ENCODE measurements around the gene CAMTA1.

Gene CAMTA1

DNA sequence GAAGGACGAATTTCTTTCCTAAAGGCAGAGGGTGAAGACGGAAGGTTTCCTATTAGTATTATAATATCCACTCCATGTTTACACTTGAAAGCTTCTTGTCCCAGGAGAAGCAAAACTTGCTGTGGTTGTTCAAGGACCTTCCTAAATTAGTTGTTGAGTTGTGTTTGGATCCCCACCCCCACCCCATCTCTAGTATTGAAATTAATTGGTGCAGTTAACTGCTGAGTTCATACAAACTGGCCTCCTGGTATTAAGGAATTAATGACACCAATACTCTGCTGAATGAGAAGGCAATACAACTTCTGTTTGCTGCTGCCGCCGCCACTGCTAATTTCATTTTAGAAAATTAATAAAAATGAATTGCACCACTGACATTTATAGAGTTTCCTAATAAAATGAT lies 308.8 kb downstream of the CAMTA1 start:
- no peak for DNase-seq

DNA sequence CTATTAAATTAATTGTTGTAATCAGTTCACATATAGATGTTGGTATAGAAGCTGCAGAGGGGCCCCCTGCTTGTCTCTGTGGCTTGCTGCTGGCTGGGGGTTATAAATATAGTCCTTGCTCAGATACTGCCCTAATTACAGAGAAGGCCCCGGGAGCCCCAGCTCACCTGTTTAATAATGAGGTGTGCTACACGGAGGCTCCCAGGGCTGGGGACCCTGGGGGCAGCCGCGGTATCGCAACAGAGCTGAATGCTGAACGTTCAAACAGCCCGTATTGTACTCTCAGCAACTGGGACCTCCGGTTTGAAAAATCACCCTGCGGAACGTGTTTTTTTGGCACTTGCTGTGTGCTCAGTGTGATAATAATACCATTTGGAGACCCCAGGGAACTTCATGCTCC lies 309.3 kb downstream of the CAMTA1 start:
- no peak for DNase-seq

DNA sequence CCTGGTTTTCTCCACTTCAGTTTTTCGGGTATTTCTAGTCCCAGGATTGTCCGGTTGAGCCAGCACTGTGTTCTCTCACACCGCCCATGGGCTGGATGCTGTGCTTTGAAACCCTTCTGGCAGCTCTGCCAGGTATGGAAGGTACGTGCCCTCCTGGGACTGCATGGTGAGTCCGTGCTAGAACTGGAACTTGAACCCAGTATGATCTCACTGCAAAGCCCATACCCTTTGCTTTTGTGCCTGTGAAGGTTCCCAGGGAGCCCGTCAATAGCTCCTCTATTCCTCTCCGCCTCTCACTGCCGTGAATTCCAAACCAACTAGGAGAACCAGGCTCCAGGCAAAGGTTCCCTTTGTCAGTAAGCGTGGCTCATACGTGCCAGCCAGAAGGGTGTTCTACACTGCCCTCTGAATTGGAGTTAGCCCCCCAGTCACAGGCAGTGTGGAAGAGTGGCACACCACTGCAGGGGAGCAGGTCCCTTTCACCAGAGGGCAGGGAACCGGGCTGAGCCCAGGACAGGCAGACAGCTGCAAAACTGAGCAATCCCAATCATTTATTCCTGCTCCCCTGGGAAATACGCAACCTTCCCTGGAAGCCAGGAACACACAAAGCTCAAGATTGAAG lies 310.2 kb downstream of the CAMTA1 start:
- DNase-seq = no peak

DNA sequence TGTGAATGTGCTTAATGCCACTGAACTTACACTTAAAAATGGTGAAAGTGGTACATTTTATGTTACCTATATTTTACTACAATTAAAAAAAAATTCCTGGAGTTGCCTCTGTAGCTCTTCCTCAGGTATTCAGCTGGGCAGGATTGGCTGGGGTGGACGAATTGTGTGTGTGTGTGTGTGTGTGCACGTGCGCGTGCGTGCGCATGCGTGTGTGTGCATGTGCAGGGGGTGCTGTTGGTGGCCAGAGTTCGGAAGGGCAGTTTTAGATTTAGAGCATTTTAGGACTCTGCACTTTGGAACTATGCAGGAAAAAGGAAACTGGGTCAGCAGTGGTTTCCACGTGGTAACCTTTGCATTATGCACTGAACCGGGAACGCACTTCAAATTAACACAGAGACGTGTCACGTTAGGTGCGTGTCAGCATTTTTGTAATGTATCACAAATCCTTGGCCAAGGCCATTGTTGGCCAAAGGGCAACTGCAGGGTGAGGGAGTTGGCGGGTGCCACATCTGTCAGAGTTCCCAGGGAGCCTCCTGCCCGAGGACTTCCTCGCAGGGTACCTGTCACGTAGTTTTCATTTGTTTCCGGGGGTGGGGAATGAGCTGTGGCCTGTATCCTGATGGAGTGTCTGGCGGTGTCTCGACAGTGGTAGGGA lies 312.8 kb downstream of the CAMTA1 start:
- DNase-seq = no peak

DNA sequence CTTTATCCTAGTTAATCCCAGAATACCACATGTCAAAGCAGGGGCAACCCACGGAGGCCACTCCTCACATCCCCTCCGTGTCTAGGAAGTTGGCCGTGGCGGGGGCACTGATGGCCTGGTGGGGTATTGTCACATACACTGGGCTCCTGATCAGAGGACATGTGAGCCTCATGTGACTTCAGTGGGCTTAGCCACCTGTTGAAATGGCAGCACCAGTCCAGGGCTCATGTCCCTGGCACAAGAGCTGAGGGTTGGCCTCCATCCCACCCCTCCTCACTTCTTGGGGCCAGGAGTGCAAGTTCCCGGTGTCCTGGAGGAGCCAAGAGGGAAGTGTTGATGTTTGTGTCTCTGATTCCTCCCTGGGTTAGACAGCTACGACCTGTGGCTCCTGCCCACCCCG lies 313.4 kb downstream of the CAMTA1 start:
- no peak for DNase-seq

DNA sequence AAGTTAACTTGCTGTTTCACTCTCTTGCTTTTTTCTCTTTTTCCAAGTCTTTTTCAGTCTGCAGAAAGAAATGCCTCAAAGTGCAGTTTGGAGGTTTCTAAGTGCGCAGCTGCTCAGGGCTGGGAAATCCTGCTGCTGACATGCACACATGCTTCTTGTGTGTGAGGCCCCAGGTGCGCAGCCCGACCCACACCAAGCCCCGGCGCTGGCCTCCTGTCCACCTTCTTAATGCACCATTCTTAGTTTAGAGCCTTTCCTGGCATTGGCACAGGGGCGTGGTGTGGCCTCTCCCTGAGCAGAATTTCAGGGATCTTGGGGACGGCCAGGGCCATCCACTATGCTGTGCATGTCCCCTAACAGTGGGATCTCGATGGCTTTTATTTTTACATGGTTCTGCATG lies 315.2 kb downstream of the CAMTA1 start:
- DNase-seq = no peak

DNA sequence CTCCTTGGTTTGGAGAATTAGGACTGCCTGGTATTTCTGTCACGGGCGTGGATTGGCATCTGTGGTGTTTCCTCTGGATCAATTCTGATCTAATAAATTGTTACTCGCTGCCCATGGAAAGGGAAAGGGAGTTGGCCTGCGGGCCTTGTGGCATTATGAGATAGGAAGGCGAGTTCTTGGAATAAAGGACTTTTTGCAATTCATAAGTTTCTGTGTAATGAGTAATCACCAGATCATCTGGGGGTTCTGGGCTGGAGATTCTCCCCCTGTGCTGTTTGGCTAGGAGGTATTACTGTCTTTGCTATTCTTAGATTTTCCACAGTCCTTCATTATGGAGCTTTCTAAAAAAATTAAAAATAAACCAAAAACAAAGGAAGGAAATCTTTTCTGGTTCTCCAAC lies 315.9 kb downstream of the CAMTA1 start:
- no peak for DNase-seq

DNA sequence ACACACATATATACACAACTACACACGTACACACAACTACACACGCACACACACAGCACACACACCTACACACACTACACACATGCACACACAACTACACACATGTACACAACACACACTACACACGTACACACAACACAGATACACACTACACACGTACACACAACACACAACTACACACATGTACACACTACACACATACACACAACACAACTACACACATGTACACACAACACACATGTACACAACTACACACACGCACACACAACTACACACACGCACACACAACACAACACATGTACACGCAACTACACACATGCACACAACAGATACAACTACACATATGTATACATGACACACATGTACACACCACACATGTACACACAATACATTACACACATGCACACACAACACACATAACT lies 318.1 kb downstream of the CAMTA1 start:
- DNase-seq = no peak

DNA sequence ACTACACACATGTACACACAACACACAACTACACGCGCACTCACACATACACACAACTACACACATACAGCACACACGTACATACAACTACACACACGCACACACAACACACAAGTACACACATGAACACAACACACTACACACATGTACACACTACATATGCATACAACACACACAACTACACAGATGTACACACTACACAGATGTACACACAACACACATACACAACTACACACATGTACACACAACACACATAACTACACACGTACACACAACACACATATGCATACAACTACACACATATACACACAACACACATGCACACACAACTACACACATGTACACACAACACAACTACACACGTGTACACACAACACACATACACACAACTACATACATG lies 318.6 kb downstream of the CAMTA1 start:
- DNase-seq = no peak

DNA sequence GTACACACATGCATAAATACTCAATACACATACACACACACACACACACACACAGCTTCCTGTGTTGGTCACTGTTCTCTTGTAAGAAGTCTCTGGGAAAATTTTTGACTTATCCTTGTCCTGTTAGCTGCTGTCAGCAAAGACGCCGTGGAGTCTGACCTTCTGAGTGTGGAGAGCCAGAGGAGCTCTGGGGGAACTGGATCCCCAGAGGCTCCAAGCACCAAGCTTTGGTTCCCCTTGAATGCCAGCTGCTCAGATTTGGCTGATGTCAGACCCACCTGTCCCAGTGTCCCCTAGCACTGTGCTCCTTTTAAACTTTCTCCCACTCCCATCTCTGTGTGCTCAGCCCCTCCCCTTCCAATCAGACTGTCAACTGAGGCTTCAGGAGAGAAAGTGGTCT lies 319.1 kb downstream of the CAMTA1 start:
- DNase-seq = no peak

DNA sequence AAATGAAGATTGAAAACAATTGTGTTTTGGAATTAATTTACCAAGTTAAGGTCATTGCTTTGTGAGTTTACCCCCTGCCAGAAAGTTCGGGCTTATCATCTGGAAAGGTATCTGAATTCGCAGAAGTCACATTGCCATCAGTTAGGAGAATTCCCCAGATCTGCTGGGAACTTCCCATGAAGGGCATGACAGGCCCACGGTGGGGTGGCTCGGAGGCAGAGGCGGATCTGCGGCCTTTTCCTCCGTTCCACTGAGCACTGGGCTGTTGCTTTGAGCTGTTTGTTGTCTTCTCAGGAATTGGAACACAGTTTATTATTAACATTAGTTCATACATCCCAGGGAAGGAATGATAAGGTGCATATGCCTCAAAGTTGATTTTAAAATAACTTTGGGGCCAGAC lies 320.0 kb downstream of the CAMTA1 start:
- no peak for DNase-seq

DNA sequence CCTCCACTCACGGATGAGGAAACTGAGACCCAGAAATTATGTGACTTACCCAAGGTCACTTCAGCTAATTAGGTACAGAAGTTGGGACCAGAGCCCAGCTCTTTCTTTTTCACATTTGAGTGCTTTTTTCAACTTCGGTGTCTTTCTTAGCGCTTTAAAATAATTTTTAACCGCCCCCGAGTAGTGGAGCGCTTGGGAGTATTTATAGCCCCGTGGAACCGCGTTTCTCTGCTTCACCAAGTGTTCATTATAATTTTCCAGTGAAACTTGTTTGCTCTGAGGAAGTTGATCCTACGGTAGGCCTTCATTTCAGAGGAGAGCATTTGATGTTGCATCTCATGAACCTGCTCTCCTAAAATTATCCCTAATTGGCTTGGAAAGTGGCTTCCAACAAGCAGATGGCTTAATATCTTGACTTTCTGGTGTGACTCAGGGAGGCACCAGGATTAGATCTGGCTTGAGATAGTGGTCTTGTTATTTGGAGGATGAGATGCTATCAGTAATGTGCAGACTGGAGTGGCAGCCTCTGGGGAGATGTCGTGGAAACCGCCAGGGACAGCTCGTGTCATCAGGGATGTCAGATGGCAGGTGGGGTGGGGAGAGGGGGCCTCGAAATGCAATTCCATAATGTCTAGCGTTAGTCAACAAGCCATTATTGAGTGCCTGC lies 321.3 kb downstream of the CAMTA1 start:
- no peak for DNase-seq

DNA sequence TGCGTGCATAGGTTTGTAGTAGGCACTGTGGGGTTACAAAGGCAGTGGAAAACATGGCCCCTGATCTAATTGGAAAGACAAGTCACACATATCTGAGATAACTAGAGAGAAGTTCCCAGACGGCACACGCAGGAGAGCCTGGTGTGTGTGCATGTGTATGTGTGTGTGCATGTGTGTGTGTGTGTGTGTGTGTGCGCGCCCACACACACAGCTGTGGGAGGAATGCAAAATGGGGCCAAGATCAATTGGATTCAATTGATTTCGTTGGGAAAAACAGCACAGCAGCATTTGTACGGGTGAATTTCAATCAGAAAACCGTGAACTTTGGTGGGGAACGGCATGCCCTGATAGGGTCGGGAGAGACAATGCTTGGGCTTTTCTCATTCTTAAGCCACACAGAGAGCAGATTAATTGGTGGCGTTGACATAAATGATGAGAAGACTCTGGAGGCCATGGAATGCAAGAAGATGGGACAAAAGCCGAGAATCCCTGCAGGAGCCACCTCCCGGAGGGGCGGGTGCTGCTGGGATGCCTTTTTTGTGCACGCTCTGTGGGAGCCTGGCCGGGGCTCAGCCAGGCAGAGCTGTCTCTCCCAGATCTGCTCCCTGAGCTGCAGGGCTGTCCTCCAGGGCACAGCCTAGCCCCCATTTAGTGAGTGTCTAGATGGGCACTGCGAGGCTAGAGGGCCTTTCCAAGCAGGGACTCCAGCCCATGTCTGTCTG lies 322.0 kb downstream of the CAMTA1 start:
- no peak for DNase-seq

DNA sequence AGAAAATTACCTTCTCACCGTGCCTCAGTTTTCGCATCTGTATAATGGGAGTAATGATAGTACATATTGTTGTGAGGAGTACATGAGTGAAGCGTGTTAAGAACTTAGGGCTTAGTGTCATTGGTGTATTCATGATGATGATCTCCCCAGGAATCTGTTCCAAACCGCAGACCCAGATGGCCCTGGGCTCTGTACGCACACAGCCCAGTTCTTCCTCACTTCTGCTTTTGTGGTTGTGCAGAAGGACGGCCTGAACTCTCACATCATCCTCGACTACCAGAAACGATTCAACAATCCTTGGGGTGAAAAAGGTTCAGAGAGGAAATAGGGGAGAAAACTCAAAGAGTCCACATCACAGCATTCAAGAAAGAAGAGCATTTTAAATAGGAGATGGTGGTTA lies 323.0 kb downstream of the CAMTA1 start:
- peak; percentile 33 for DNase-seq

DNA sequence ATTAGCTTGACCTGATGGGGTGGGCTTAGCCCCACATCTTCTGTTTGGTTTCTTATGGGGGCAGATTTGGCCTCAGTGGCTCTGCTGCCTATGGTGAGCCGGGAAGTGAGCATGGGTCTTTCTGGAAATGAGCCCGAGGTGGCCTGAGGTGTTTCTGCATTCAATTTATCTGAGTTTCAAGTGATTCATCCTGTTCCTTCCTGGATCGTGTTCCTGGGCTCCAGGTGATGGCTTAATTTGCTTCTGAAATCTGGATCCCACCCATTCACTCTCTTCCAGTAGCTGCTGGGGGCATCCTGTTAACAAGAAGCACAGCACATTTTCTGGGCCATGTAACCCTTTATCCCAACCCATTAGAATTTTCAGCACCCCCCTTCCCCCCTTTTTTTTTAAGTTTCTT lies 324.6 kb downstream of the CAMTA1 start:
- no peak for DNase-seq

DNA sequence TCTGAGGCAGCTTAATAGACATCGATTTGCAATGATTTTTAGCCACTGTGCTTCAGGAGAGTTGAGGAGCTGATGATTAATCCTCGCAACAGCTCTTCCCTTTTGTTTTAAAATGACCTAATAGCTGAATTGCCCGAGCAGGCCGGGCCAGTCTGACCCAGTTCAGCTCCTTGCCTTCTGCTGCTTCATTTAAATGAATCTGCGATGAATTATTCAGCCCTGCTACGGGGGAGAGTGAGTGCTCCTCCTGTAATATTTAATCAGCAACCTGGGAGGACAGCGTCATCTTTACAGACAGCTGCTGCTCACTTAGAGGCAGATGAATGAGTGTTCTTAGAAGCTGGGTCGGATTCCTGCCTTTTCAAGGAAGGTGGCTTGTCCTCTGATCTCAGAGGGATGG lies 325.1 kb downstream of the CAMTA1 start:
- DNase-seq = no peak

DNA sequence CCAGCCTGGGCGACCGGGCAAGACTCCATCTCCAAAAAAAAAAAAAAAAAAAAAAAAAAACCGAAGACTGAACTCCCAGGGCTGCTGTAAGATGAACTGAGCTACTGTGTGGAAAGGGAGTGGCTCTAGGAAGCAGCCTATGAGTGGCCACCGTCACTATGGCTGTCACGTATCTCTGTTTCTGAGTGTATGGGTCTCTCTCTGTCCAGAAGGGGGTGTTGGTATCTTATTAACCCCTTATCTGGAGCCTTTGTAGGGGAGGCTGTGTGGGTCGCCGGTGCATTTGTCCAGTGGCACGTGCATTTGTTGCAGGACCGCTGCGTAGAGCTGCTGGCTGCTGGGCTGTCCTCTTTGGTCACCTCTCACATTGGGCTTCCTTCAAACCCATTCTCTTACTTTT lies 326.6 kb downstream of the CAMTA1 start:
- DNase-seq = no peak

DNA sequence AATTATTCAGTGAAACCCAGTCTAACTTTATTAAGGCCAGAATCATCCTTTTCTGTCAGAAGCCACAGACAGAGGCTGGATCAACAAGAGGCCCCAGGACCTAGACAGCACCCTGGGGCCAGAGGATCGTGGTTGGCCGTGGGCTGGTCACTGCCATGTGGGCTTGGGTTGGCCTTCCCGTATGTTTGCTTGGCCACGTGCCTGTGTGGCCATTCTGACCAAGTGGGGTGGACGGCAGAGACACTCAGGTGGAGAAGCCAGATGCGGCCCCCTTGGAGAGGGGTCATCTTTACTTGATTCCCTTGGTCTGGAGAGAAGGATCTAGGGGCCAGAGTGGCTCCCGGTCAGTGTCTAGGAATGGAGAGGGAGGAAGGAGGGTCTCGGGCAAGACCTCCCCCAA lies 327.9 kb downstream of the CAMTA1 start:
- DNase-seq = no peak

DNA sequence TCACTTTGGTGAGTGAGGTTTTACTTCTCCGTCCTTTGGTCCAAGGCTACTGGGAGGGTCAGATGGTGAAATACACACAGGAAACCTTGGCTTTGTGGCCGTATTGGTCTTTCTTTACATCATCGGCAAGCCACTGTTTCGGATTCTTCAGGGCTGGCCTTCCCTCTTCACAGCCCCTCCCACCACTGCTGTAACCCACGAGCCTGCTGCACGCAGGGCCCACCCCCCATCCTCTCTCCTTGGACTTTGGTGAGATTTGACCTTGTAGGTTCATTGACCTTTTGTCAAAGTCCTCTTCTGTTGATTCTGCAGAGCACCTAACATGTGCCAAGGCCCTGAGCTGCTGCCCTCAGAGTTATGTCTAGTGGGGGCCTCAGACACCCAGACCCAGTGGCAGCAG lies 328.6 kb downstream of the CAMTA1 start:
- DNase-seq = no peak

DNA sequence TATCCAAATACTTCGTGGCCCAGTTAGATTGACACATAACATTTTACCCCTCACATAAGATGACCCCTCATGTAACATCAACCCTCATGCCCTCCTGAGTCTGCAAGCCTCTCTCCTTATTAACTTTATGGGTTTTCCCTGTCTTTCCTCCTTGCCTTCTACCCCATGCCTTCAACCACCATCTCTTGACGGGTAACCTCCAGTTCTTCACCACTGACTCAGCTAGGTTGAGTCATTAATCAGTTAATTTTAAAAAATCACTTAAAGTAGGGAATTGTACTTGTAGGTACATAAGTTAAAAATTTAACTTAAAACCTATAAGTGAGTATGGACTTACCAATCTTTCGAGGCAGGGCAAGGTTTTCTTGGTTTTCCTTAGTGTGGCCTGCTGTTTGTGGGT lies 330.7 kb downstream of the CAMTA1 start:
- no peak for DNase-seq

DNA sequence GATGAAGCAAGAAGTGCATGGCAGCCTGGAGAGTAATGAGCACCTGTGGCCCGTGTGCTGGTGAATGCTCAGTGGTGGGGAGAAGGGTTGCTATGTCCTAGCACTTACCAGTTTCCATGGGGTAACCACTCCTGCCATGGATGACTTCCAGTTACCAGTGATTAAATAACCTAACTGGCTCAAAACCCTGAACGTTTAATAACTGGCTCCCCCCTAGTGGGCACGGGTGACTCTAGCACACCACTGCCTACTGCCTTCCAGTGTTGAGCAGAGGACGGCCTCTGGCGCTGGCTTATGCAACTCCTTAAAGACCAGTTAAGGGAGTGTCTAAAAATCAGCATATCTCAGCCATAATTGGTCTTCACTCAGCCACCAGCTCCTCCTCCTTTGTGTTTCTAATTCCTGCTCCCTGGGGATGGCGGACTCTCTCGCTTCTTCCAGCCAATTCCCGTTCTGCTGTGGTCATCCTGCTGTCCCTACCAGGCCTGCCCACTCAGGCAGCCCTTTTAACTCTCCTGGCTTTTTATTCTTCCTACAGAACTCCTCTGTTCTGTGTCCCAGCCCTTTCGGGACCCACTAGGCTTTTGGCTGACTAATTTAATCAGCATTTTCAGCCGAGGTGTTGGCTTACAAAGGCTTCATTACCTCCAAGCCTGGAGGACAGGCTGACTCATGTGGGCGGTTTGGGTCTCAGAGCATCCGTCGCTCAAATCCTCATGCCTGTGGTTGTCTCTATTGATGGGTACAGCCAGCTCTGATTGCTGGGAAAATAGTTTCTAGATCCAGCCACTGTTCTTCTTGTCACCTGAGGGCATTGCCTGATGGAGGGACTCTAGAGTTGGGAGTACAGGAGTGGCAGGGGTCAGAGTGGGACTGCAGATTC lies 332.4 kb downstream of the CAMTA1 start:
- peak; percentile 54 for DNase-seq

DNA sequence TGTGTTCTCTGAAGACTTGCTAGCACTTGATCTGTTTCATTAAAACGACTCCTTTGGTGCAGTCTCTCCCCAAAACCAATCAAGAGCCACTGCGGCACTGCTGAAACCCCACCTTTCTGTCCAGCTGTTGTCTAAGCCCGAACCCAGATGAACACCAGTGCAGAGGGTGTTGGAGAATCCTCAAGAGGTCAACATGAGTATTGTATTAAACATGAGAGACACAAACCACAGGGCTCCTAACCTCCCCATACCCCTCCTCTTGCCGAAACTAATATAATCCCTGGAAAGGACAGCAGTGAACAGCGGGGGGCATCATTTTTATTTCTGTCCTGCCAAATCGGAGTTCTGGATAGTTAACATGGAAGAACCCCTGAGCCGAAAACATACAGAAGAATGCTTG lies 333.9 kb downstream of the CAMTA1 start:
- DNase-seq = no peak
